OCI-LY1 (cell line): Measurements from ENCODE around the gene SEC24B.

Experiments
- H2AFZ ChIP-seq: fragments of 200-600 bp; sonication (generic), shearing (Covaris generic); 2 replicates; pipeline ENCODE4 v1.6.0; 2014; ENCODE audit warnings: antibody characterized with exemption, mild to moderate bottlenecking, low read length
- H3F3A ChIP-seq: fragments of 200-600 bp; sonication (generic), shearing (Covaris generic); 2 replicates; pipeline ENCODE4 v1.6.0; 2014; ENCODE audit warnings: mild to moderate bottlenecking, antibody characterized with exemption, low read length, moderate library complexity; ENCODE audit not compliant: insufficient read depth
- H3K27ac ChIP-seq: fragments of 200-600 bp; sonication (generic); 2 replicates; pipeline ENCODE4 v1.5.1; 2014; ENCODE audit warnings: low read length, mixed run types, mild to moderate bottlenecking, low read depth; ENCODE audit not compliant: poor library complexity, severe bottlenecking
- H3K27me3 ChIP-seq: fragments of 200-600 bp; sonication (generic); 2 replicates; pipeline ENCODE4 v1.6.0; 2014; ENCODE audit warnings: antibody characterized with exemption, mild to moderate bottlenecking, low read length, moderate library complexity; ENCODE audit not compliant: insufficient read depth
- H3K36me3 ChIP-seq: fragments of 200-600 bp; sonication (generic); 2 replicates; pipeline ENCODE4 v1.6.1; 2014; ENCODE audit warnings: mild to moderate bottlenecking, antibody characterized with exemption, low read length, moderate library complexity, mixed read lengths; ENCODE audit not compliant: insufficient read depth
- H3K4me1 ChIP-seq: fragments of 200-600 bp; sonication (generic); 2 replicates; pipeline ENCODE4 v1.5.1; 2014; ENCODE audit warnings: mild to moderate bottlenecking, low read length, moderate library complexity; ENCODE audit not compliant: insufficient read depth, severe bottlenecking
- H3K4me2 ChIP-seq: fragments of 200-600 bp; sonication (generic), shearing (Covaris generic); 2 replicates; pipeline ENCODE4 v1.6.1; 2014; ENCODE audit warnings: low read length
- H3K4me3 ChIP-seq: fragments of 200-600 bp; sonication (generic); 2 replicates; pipeline ENCODE4 v1.5.1; 2014; ENCODE audit warnings: low read length, low read depth, mild to moderate bottlenecking, mixed read lengths; ENCODE audit not compliant: poor library complexity, severe bottlenecking
- H3K79me2 ChIP-seq: fragments of 200-600 bp; shearing (Covaris generic); 2 replicates; pipeline ENCODE4 v1.6.1; 2016; ENCODE audit warnings: mixed run types, low read length, mixed read lengths; ENCODE audit not compliant: insufficient read depth
- H3K9ac ChIP-seq: fragments of 200-600 bp; sonication (generic), shearing (Covaris generic); 2 replicates; pipeline ENCODE4 v1.6.1; 2014; ENCODE audit warnings: mild to moderate bottlenecking, low read length, mixed read lengths
- H3K9me2 ChIP-seq: fragments of 200-600 bp; sonication (generic), shearing (Covaris generic); 2 replicates; pipeline ENCODE4 v1.6.1; 2014; ENCODE audit warnings: low read depth, mild to moderate bottlenecking, low read length, mixed read lengths
- H3K9me3 ChIP-seq: fragments of 200-600 bp; shearing (Covaris generic); 2 replicates; pipeline ENCODE4 v1.6.1; 2014; ENCODE audit warnings: low read length, mixed read lengths
- H4K20me1 ChIP-seq: fragments of 200-600 bp; sonication (generic), shearing (Covaris generic); 2 replicates; pipeline ENCODE4 v1.6.0; 2016; ENCODE audit warnings: mild to moderate bottlenecking, low read length; ENCODE audit not compliant: insufficient read depth
- CTCF ChIP-seq: fragments of 200-600 bp; sonication (generic), shearing (Covaris generic); IDR thresholded peaks from 2 replicates; pipeline ENCODE4 v1.5.1; 2017; ENCODE audit warnings: mild to moderate bottlenecking, antibody characterized with exemption, low read length, moderate library complexity, mixed read lengths
- EZH2 ChIP-seq: fragments of 200-600 bp; sonication (generic), shearing (Covaris generic); IDR thresholded peaks from 2 replicates; pipeline ENCODE4 v1.8.0; 2017; ENCODE audit warnings: borderline replicate concordance, mixed run types, mild to moderate bottlenecking, antibody characterized with exemption, low read length, moderate library complexity, mixed read lengths

SEC24B gene

GRCh38 chr4:109462802-109463201 lies 29.2 kb downstream of the SEC24B start:
- H3K4me3 ChIP-seq, result no peak overlapping the region
- H3F3A ChIP-seq, result no peaks in the 10 kb centered on the region
- H2AFZ ChIP-seq, result no peak overlapping the region
- H3K9me3 ChIP-seq, result no peaks in the 10 kb centered on the region
- no peaks in the 10 kb centered on the region for H3K27me3 ChIP-seq
- H3K79me2 ChIP-seq, result peaks cover 39% of the 10 kb centered on the region
- TF ChIP-seq CTCF, result no peak
- no peak for TF ChIP-seq EZH2
- H3K4me1 ChIP-seq, result peaks cover 10% of the 10 kb centered on the region
- no peak overlapping the region for H3K27ac ChIP-seq
- H3K4me2 ChIP-seq, result no peak overlapping the region
- no peaks in the 10 kb centered on the region for H3K9me2 ChIP-seq
- H4K20me1 ChIP-seq, result no peaks in the 10 kb centered on the region
- H3K9ac ChIP-seq, result no peak overlapping the region
- H3K36me3 ChIP-seq, result peaks cover 33% of the 10 kb centered on the region

DNA sequence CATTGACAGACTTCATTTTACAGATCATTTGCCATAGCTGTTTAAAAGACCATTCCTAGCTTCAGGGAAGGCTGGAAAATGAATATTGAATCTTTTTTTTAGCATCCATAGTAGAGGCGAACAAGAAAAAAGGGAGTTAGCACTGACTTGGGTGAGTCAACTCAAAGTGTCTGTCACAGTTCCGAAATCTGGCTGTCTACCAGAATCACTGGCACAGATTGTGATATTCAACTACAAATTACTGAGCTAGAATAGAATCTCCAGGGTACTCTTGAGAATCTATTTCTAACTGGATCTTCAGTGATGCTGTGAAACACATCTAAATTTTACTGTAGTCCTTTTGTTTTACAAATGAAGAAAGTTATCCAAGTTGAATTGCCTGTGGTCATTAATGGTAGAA lies 31.5 kb downstream of the SEC24B start:
- Histone ChIP-seq H3K4me2 (no peak overlapping the region), H3F3A (no peaks in the 10 kb centered on the region), H3K4me1 (peaks cover 10% of the 10 kb centered on the region), H3K27ac (no peak overlapping the region), H3K4me3 (no peak overlapping the region), H3K36me3 (peaks cover 47% of the 10 kb centered on the region), H2AFZ (no peak overlapping the region), H3K79me2 (peaks cover 25% of the 10 kb centered on the region), H3K9ac (no peak overlapping the region), H4K20me1 (no peaks in the 10 kb centered on the region), H3K27me3 (no peaks in the 10 kb centered on the region), H3K9me2 (no peaks in the 10 kb centered on the region), H3K9me3 (no peaks in the 10 kb centered on the region)
- TF ChIP-seq EZH2 (no peak), CTCF (no peak)

- no peaks in the 10 kb centered on the region for H3K9me3 ChIP-seq
- H3K79me2 ChIP-seq, result peaks cover 43% of the 10 kb centered on the region
- no peak overlapping the region for H3K27ac ChIP-seq
- H3K4me1 ChIP-seq, result no peaks in the 10 kb centered on the region
- no peak overlapping the region for H3K4me3 ChIP-seq
- no peak overlapping the region for H2AFZ ChIP-seq
- no peaks in the 10 kb centered on the region for H3K27me3 ChIP-seq
- H4K20me1 ChIP-seq, result no peaks in the 10 kb centered on the region
- H3K36me3 ChIP-seq, result peaks cover 59% of the 10 kb centered on the region
- no peak overlapping the region for H3K9ac ChIP-seq
- no peaks in the 10 kb centered on the region for H3K9me2 ChIP-seq
- H3F3A ChIP-seq, result no peaks in the 10 kb centered on the region
- TF ChIP-seq CTCF (no peak), EZH2 (no peak)
- H3K4me2 ChIP-seq, result no peak overlapping the region
Observed at GRCh38 chr4:109469915-109470314, 36.3 kb downstream of the SEC24B start.
